HCT116 (cell line): ENCODE measurements around the gene NDUFS4. TPM values are rescaled to one million over a fixed set of nuclear protein-coding genes. Genes with fewer than 3 reads are reported as not detected.
"Not testable (repeated sequence)": the region's sequence is repeated elsewhere in the genome, so short reads cannot be mapped to it uniquely, and the experiment has no call there.

Source experiments
- ATAC-seq: fragments of 200-7000 bp; cut with Tn5 transposase; 2 replicates; pipeline ENCODE4 v1.9.1; 2020; ENCODE audit warnings: mild to moderate bottlenecking, moderate library complexity
- BruUV-seq: library from RNA; stranded (reverse); fragments of 400-500 nt; replicated peaks from 2 replicates; lab custom pipeline; 2021; lab: Mats Ljungman, UMichigan
- CTCF ChIA-PET: fragments of 300-600 bp; sonication (Branson Sonifier 250); formaldehyde crosslinking; loops from one replicate; lab custom pipeline; 2021; ENCODE audit warnings: antibody characterized with exemption; lab: Charles Lee
- POLR2A ChIA-PET: fragments of 300-600, 350-600 bp; sonication (Branson Sonifier 250); formaldehyde crosslinking; loops from one replicate; lab custom pipeline; 2021; ENCODE audit warnings: antibody characterized with exemption; lab: Charles Lee
- RAD21 ChIA-PET, 2 experiments: fragments of 300-600 bp; sonication (Branson Sonifier 250); formaldehyde crosslinking; loops; one replicate each; lab custom pipeline; 2023; ENCODE audit warnings: low total read pairs in 2 of 2; ENCODE audit not compliant: uncharacterized antibody in 2 of 2, unreplicated experiment in 2 of 2, low non-redundant PET in 1 of 2; lab: Charles Lee
- DNase-seq: peaks from one replicate; pipeline ENCODE4 v3.0.0-alpha.2; 2010; ENCODE audit warnings: low read depth, low spot score
- H2AFZ ChIP-seq: fragments of 200-600 bp; shearing (Covaris generic), sonication (generic); 2 replicates; pipeline ENCODE4 v1.6.1; 2017; ENCODE audit warnings: low read depth, mixed run types, mixed read lengths, antibody characterized with exemption, low read length; ENCODE audit not compliant: poor library complexity, severe bottlenecking
- H3K27ac ChIP-seq: 2 replicates; pipeline ENCODE4 v1.5.1; 2012; ENCODE audit warnings: low read depth, low read length
- H3K27me3 ChIP-seq: fragments of 200-600 bp; sonication (generic); 2 replicates; pipeline ENCODE4 v1.6.1; 2016; ENCODE audit warnings: mixed run types, low read length, mixed read lengths; ENCODE audit not compliant: insufficient read depth
- H3K36me3 ChIP-seq, 2 experiments: fragments of 200-500 bp in 1 of 2; fragments of 200-600 bp in 1 of 2; sonication (Bioruptor generic) in 1 of 2; sonication (generic) in 1 of 2; 2 replicates each; pipeline versions ENCODE4 v1.5.1 to v1.6.1; 2014 to 2016; ENCODE audit warnings: low read length in 2 of 2, inconsistent platforms in 1 of 2, mixed read lengths in 1 of 2, mixed run types in 1 of 2; ENCODE audit not compliant: insufficient read depth in 2 of 2, control insufficient read depth in 1 of 2
- H3K4me1 ChIP-seq, 2 experiments: fragments of 200-600 bp in 1 of 2; sonication (generic) in 1 of 2; 2 replicates each; pipeline versions ENCODE4 v1.5.1 to v1.6.1; 2012 to 2017; ENCODE audit warnings: low read length in 2 of 2, inconsistent platforms in 1 of 2, mild to moderate bottlenecking in 1 of 2, mixed read lengths in 1 of 2, mixed run types in 1 of 2, moderate library complexity in 1 of 2; ENCODE audit not compliant: insufficient read depth in 2 of 2, control insufficient read depth in 1 of 2
- H3K4me2 ChIP-seq: fragments of 200-600 bp; sonication (generic); 2 replicates; pipeline ENCODE4 v1.6.1; 2017; ENCODE audit warnings: mixed run types, low read length, mixed read lengths
- H3K4me3 ChIP-seq, 2 experiments: fragments of 200-600 bp in 1 of 2; sonication (generic) in 1 of 2; replicated peaks in 1 of 2; 2 replicates each; pipeline ENCODE4 v1.5.1; 2011 to 2016; ENCODE audit warnings: low read length in 2 of 2, control low read depth in 1 of 2, low read depth in 1 of 2, mild to moderate bottlenecking in 1 of 2, mixed read lengths in 1 of 2, mixed run types in 1 of 2
- H3K79me2 ChIP-seq: fragments of 200-600 bp; sonication (generic); 2 replicates; pipeline ENCODE4 v1.6.1; 2017; ENCODE audit warnings: mild to moderate bottlenecking, mixed run types, low read length, moderate library complexity, mixed read lengths; ENCODE audit not compliant: insufficient read depth
- H3K9ac ChIP-seq: fragments of 200-600 bp; sonication (generic); 2 replicates; pipeline ENCODE4 v1.6.1; 2016; ENCODE audit warnings: low read length, mixed read lengths
- H3K9me2 ChIP-seq: fragments of 200-600 bp; sonication (generic), shearing (Covaris generic); 2 replicates; pipeline ENCODE4 v1.6.1; 2017; ENCODE audit warnings: mixed run types, mild to moderate bottlenecking, moderate library complexity; ENCODE audit not compliant: insufficient read depth
- H3K9me3 ChIP-seq, 2 experiments: fragments of 200-500 bp in 1 of 2; fragments of 200-600 bp in 1 of 2; sonication (Bioruptor generic) in 1 of 2; sonication (generic) in 1 of 2; 2 replicates each; pipeline ENCODE4 v1.6.1; 2014 to 2017; ENCODE audit warnings: low read length in 2 of 2, mixed read lengths in 2 of 2, inconsistent platforms in 1 of 2, low read depth in 1 of 2, mild to moderate bottlenecking in 1 of 2, mixed run types in 1 of 2, moderate library complexity in 1 of 2; ENCODE audit not compliant: control insufficient read depth in 1 of 2, insufficient read depth in 1 of 2
- H4K20me1 ChIP-seq: fragments of 200-600 bp; sonication (generic), shearing (Covaris generic); 2 replicates; pipeline ENCODE4 v1.6.1; 2017; ENCODE audit warnings: mixed run types, mild to moderate bottlenecking, moderate library complexity; ENCODE audit not compliant: insufficient read depth
- ATF3 ChIP-seq: IDR thresholded peaks from 2 replicates; pipeline ENCODE4 v1.6.1; 2012
- CBX3 ChIP-seq: IDR thresholded peaks from 2 replicates; pipeline ENCODE4 v1.6.1; 2012; ENCODE audit warnings: low read depth
- POLR2A ChIP-seq: IDR thresholded peaks from 2 replicates; pipeline ENCODE4 v1.7.0; 2011; ENCODE audit warnings: borderline replicate concordance; ENCODE audit not compliant: insufficient read depth, insufficient read length; ENCODE audit errors: extremely low read depth
- SP1 ChIP-seq: IDR thresholded peaks from 2 replicates; pipeline ENCODE4 v1.6.1; 2012; ENCODE audit warnings: low read depth
- intact Hi-C: fragments of 100-400 bp; cut with micrococcal nuclease; formaldehyde crosslinking; loops from 2 replicates; pipeline ENCODE4 v1.10.0; 2022
- total RNA-seq: library from RNA; stranded (reverse); gene quantifications from one replicate; pipeline ENCODE4 v1.2.1, GENCODE V29; 2021; ENCODE audit not compliant: unreplicated experiment

NDUFS4 gene
- total RNA-seq, 1 experiment from 2014 or later: 91.4 TPM

DNA sequence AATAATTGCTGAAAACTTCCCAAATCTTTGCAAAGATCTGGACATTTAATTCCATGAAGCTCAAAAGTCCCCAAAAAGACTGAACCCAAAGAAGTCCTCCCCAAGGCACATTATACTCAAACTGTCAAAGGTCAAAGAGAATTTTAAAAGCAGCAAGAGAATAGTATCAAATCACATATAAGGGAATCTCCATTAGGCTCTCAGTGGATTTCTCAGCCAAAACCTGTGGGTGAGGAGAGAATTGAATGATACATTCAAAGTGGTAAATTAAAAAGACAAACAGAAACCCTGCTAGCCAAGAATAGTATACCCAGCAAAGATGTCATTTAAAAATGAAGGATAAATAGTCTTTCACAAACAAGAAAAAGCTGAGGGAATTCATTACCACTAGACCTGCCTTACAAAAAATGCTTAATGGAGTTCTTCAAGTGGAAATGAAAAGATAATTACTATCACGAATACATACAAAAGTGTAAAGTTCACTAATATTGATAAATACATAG is 134.1 kb downstream of the NDUFS4 start:
- Histone ChIP-seq H3K9me3 (peaks cover 0 to 9% of the 10 kb centered on the region in 2 experiments; a peak in 1 of 4 replicates), H3K9me2 (no peaks in the 10 kb centered on the region), H3K4me3 (no peak overlapping the region), H3K36me3 (no peaks in the 10 kb centered on the region), H3K9ac (no peak overlapping the region), H3K4me1 (no peaks in the 10 kb centered on the region), H4K20me1 (no peaks in the 10 kb centered on the region), H3K79me2 (no peaks in the 10 kb centered on the region), H3K27ac (no peak overlapping the region)
- DNase-seq: no peak
- ATAC-seq: no peak
- no TSS peak for BruUV-seq
- ChIA-PET POLR2A (no interaction called here), RAD21 (no interaction called here)
- TF ChIP-seq SP1 (no peak), CBX3 (peak; percentile 34; the same call in 1 of the 2 replicates)
- TF ChIP-seq, all 23 proteins: peak for 1
- CTCF ChIA-PET: no interaction called here
- no peaks in the 10 kb centered on the region for H3K27me3 ChIP-seq
- intact Hi-C loops: no loop called here
- H2AFZ ChIP-seq: no peak overlapping the region
- H3K4me2 ChIP-seq: no peak overlapping the region

- RAD21 ChIA-PET, H2AFZ ChIP-seq, H3K4me2 ChIP-seq, H3K9ac ChIP-seq, ATAC-seq, DNase-seq, H3K4me3 ChIP-seq, intact Hi-C loops, H3K9me3 ChIP-seq, POLR2A ChIA-PET, H3K27me3 ChIP-seq, BruUV-seq, H3K4me1 ChIP-seq, H3K79me2 ChIP-seq, H3K9me2 ChIP-seq, CTCF ChIA-PET, H3K36me3 ChIP-seq, H4K20me1 ChIP-seq, H3K27ac ChIP-seq: not testable (repeated sequence)
These were observed 150.0 kb downstream of the NDUFS4 start for GRCh38 chr5:53710405-53710804.

- no peaks in the 10 kb centered on the region for H3K9me2 ChIP-seq
- RAD21 ChIA-PET: no interaction called here
- H2AFZ ChIP-seq: no peak overlapping the region
- no peak overlapping the region for H3K9ac ChIP-seq
- no peaks in the 10 kb centered on the region for H3K4me1 ChIP-seq
- no peaks in the 10 kb centered on the region for H3K27me3 ChIP-seq
- DNase-seq (no peak), ATAC-seq (no peak)
- H4K20me1 ChIP-seq: no peaks in the 10 kb centered on the region
- H3K79me2 ChIP-seq: no peaks in the 10 kb centered on the region
- TF ChIP-seq POLR2A (no peak), ATF3 (no peak)
- intact Hi-C loops: no loop called here
- H3K9me3 ChIP-seq: no peaks in the 10 kb centered on the region
- H3K36me3 ChIP-seq: no peaks in the 10 kb centered on the region
- no peak overlapping the region for H3K4me2 ChIP-seq
- no peak overlapping the region for H3K4me3 ChIP-seq
- no TSS peak for BruUV-seq
- H3K27ac ChIP-seq: no peak overlapping the region
- POLR2A ChIA-PET: no interaction called here
- CTCF ChIA-PET: no interaction called here
These were observed 151.9 kb downstream of the NDUFS4 start for GRCh38 chr5:53712327-53712726.
